HL-60 (cell line): ENCODE data around the gene OXCT1.

ENCODE experiments used
- DNase-seq, 2 experiments: peaks; one replicate each; pipeline ENCODE4 v3.0.0-alpha.2; 2010 to 2020; ENCODE audit warnings: low read depth in 1 of 2, low spot score in 1 of 2
- H3K27ac ChIP-seq: fragments of 250-450 bp; sonication (Bioruptor Pico); replicated peaks from 2 replicates; pipeline ENCODE4 v1.5.1; 2020; ENCODE audit warnings: mild to moderate bottlenecking, moderate library complexity
- H3K27me3 ChIP-seq: fragments of 250-450 bp; sonication (Bioruptor Pico); 2 replicates; pipeline ENCODE4 v1.5.1; 2021; ENCODE audit warnings: mild to moderate bottlenecking, moderate library complexity; ENCODE audit not compliant: insufficient read depth, poor library complexity, severe bottlenecking
- H3K4me3 ChIP-seq: replicated peaks from 2 replicates; pipeline ENCODE4 v1.5.1; 2011; ENCODE audit warnings: mild to moderate bottlenecking, control low read depth, low read length; ENCODE audit not compliant: insufficient read depth
- CTCF ChIP-seq: IDR thresholded peaks from one replicate; pipeline ENCODE4 v1.5.1; 2011; ENCODE audit warnings: low read length, control low read depth, inconsistent platforms; ENCODE audit not compliant: insufficient read depth
- GABPA ChIP-seq: IDR thresholded peaks from 2 replicates; pipeline ENCODE4 v1.6.1; 2012; ENCODE audit warnings: low read depth
- POLR2AphosphoS5 ChIP-seq: IDR thresholded peaks from 2 replicates; pipeline ENCODE4 v1.6.1; 2012; ENCODE audit warnings: low read depth
- REST ChIP-seq: IDR thresholded peaks from 2 replicates; pipeline ENCODE4 v1.6.1; 2012; ENCODE audit warnings: low read depth; ENCODE audit not compliant: insufficient replicate concordance
- SPI1 ChIP-seq: IDR thresholded peaks from 2 replicates; pipeline ENCODE4 v1.6.1; 2012; ENCODE audit warnings: low read depth, mild to moderate bottlenecking, borderline replicate concordance

Gene OXCT1

GRCh38 chr5:41857989-41858388, 12.2 kb downstream of the OXCT1 start:
- DNase-seq, result no peak
- Histone ChIP-seq H3K4me3 (no peak overlapping the region), H3K27ac (no peak overlapping the region), H3K27me3 (no peaks in the 10 kb centered on the region)
- TF ChIP-seq POLR2AphosphoS5 (no peak), GABPA (no peak), SPI1 (no peak), CTCF (no peak), REST (no peak)

- Histone ChIP-seq H3K4me3 (no peak overlapping the region), H3K27me3 (no peaks in the 10 kb centered on the region), H3K27ac (no peak overlapping the region)
- TF ChIP-seq CTCF, result peak; percentile 65
- no peak for TF ChIP-seq POLR2AphosphoS5
- peak in 1 of 2 experiments; percentile 63 for DNase-seq
Measured at GRCh38 chr5:41856644-41857491, 13.4 kb downstream of the OXCT1 start.

GRCh38 chr5:41852293-41852692, 17.9 kb downstream of the OXCT1 start:
- Histone ChIP-seq H3K4me3 (no peak overlapping the region), H3K27ac (no peak overlapping the region), H3K27me3 (no peaks in the 10 kb centered on the region)
- DNase-seq, result no peak
- TF ChIP-seq REST, result no peak
- no peak for TF ChIP-seq GABPA
- no peak for TF ChIP-seq POLR2AphosphoS5
- no peak for TF ChIP-seq CTCF

GRCh38 chr5:41851116-41851515, 19.1 kb downstream of the OXCT1 start:
- no peaks in the 10 kb centered on the region for H3K27me3 ChIP-seq
- TF ChIP-seq POLR2AphosphoS5, result no peak
- TF ChIP-seq SPI1, result no peak
- no peak for TF ChIP-seq GABPA
- no peak for TF ChIP-seq REST
- TF ChIP-seq CTCF, result no peak
- no peak overlapping the region for H3K4me3 ChIP-seq
- DNase-seq, result no peak
- H3K27ac ChIP-seq, result no peak overlapping the region
